HCT116 (cell line): ENCODE results near the gene SUPT6H. TPM values are rescaled to one million over a fixed set of nuclear protein-coding genes. Genes with fewer than 3 reads are reported as not detected.
"Not testable (repeated sequence)": the region's sequence is repeated elsewhere in the genome, so short reads cannot be mapped to it uniquely, and the experiment has no call there.

Experiments used
- ATAC-seq: fragments of 200-7000 bp; cut with Tn5 transposase; 2 replicates; pipeline ENCODE4 v1.9.1; 2020; ENCODE audit warnings: mild to moderate bottlenecking, moderate library complexity
- BruUV-seq: library from RNA; stranded (reverse); fragments of 400-500 nt; replicated peaks from 2 replicates; lab custom pipeline; 2021; lab: Mats Ljungman, UMichigan
- CTCF ChIA-PET: fragments of 300-600 bp; sonication (Branson Sonifier 250); formaldehyde crosslinking; loops from one replicate; lab custom pipeline; 2021; ENCODE audit warnings: antibody characterized with exemption; lab: Charles Lee
- POLR2A ChIA-PET: fragments of 300-600, 350-600 bp; sonication (Branson Sonifier 250); formaldehyde crosslinking; loops from one replicate; lab custom pipeline; 2021; ENCODE audit warnings: antibody characterized with exemption; lab: Charles Lee
- RAD21 ChIA-PET, 2 experiments: fragments of 300-600 bp; sonication (Branson Sonifier 250); formaldehyde crosslinking; loops; one replicate each; lab custom pipeline; 2023; ENCODE audit warnings: low total read pairs in 2 of 2; ENCODE audit not compliant: uncharacterized antibody in 2 of 2, unreplicated experiment in 2 of 2, low non-redundant PET in 1 of 2; lab: Charles Lee
- DNase-seq: peaks from one replicate; pipeline ENCODE4 v3.0.0-alpha.2; 2010; ENCODE audit warnings: low read depth, low spot score
- H2AFZ ChIP-seq: fragments of 200-600 bp; shearing (Covaris generic), sonication (generic); 2 replicates; pipeline ENCODE4 v1.6.1; 2017; ENCODE audit warnings: low read depth, mixed run types, mixed read lengths, antibody characterized with exemption, low read length; ENCODE audit not compliant: poor library complexity, severe bottlenecking
- H3K27ac ChIP-seq: 2 replicates; pipeline ENCODE4 v1.5.1; 2012; ENCODE audit warnings: low read depth, low read length
- H3K27me3 ChIP-seq: fragments of 200-600 bp; sonication (generic); 2 replicates; pipeline ENCODE4 v1.6.1; 2016; ENCODE audit warnings: mixed run types, low read length, mixed read lengths; ENCODE audit not compliant: insufficient read depth
- H3K36me3 ChIP-seq, 2 experiments: fragments of 200-500 bp in 1 of 2; fragments of 200-600 bp in 1 of 2; sonication (Bioruptor generic) in 1 of 2; sonication (generic) in 1 of 2; 2 replicates each; pipeline versions ENCODE4 v1.5.1 to v1.6.1; 2014 to 2016; ENCODE audit warnings: low read length in 2 of 2, inconsistent platforms in 1 of 2, mixed read lengths in 1 of 2, mixed run types in 1 of 2; ENCODE audit not compliant: insufficient read depth in 2 of 2, control insufficient read depth in 1 of 2
- H3K4me1 ChIP-seq, 2 experiments: fragments of 200-600 bp in 1 of 2; sonication (generic) in 1 of 2; 2 replicates each; pipeline versions ENCODE4 v1.5.1 to v1.6.1; 2012 to 2017; ENCODE audit warnings: low read length in 2 of 2, inconsistent platforms in 1 of 2, mild to moderate bottlenecking in 1 of 2, mixed read lengths in 1 of 2, mixed run types in 1 of 2, moderate library complexity in 1 of 2; ENCODE audit not compliant: insufficient read depth in 2 of 2, control insufficient read depth in 1 of 2
- H3K4me2 ChIP-seq: fragments of 200-600 bp; sonication (generic); 2 replicates; pipeline ENCODE4 v1.6.1; 2017; ENCODE audit warnings: mixed run types, low read length, mixed read lengths
- H3K4me3 ChIP-seq, 2 experiments: fragments of 200-600 bp in 1 of 2; sonication (generic) in 1 of 2; replicated peaks in 1 of 2; 2 replicates each; pipeline ENCODE4 v1.5.1; 2011 to 2016; ENCODE audit warnings: low read length in 2 of 2, control low read depth in 1 of 2, low read depth in 1 of 2, mild to moderate bottlenecking in 1 of 2, mixed read lengths in 1 of 2, mixed run types in 1 of 2
- H3K79me2 ChIP-seq: fragments of 200-600 bp; sonication (generic); 2 replicates; pipeline ENCODE4 v1.6.1; 2017; ENCODE audit warnings: mild to moderate bottlenecking, mixed run types, low read length, moderate library complexity, mixed read lengths; ENCODE audit not compliant: insufficient read depth
- H3K9ac ChIP-seq: fragments of 200-600 bp; sonication (generic); 2 replicates; pipeline ENCODE4 v1.6.1; 2016; ENCODE audit warnings: low read length, mixed read lengths
- H3K9me2 ChIP-seq: fragments of 200-600 bp; sonication (generic), shearing (Covaris generic); 2 replicates; pipeline ENCODE4 v1.6.1; 2017; ENCODE audit warnings: mixed run types, mild to moderate bottlenecking, moderate library complexity; ENCODE audit not compliant: insufficient read depth
- H3K9me3 ChIP-seq, 2 experiments: fragments of 200-500 bp in 1 of 2; fragments of 200-600 bp in 1 of 2; sonication (Bioruptor generic) in 1 of 2; sonication (generic) in 1 of 2; 2 replicates each; pipeline ENCODE4 v1.6.1; 2014 to 2017; ENCODE audit warnings: low read length in 2 of 2, mixed read lengths in 2 of 2, inconsistent platforms in 1 of 2, low read depth in 1 of 2, mild to moderate bottlenecking in 1 of 2, mixed run types in 1 of 2, moderate library complexity in 1 of 2; ENCODE audit not compliant: control insufficient read depth in 1 of 2, insufficient read depth in 1 of 2
- H4K20me1 ChIP-seq: fragments of 200-600 bp; sonication (generic), shearing (Covaris generic); 2 replicates; pipeline ENCODE4 v1.6.1; 2017; ENCODE audit warnings: mixed run types, mild to moderate bottlenecking, moderate library complexity; ENCODE audit not compliant: insufficient read depth
- CBX3 ChIP-seq: IDR thresholded peaks from 2 replicates; pipeline ENCODE4 v1.6.1; 2012; ENCODE audit warnings: low read depth
- CEBPB ChIP-seq: IDR thresholded peaks from 2 replicates; pipeline ENCODE4 v1.6.1; 2012; ENCODE audit warnings: low read depth
- EGR1 ChIP-seq: IDR thresholded peaks from 2 replicates; pipeline ENCODE4 v1.6.1; 2012; ENCODE audit warnings: low read depth
- EZH2 ChIP-seq: fragments of 200-600 bp; sonication (generic); IDR thresholded peaks from 2 replicates; pipeline ENCODE4 v1.6.1; 2017; ENCODE audit warnings: antibody characterized with exemption, mixed run types
- FOSL1 ChIP-seq: IDR thresholded peaks from 2 replicates; pipeline ENCODE4 v1.6.1; 2012; ENCODE audit warnings: low read depth
- JUND ChIP-seq: IDR thresholded peaks from 2 replicates; pipeline ENCODE4 v1.6.1; 2012
- POLR2A ChIP-seq: IDR thresholded peaks from 2 replicates; pipeline ENCODE4 v1.7.0; 2011; ENCODE audit warnings: borderline replicate concordance; ENCODE audit not compliant: insufficient read depth, insufficient read length; ENCODE audit errors: extremely low read depth
- POLR2AphosphoS5 ChIP-seq: IDR thresholded peaks from 2 replicates; pipeline ENCODE4 v1.6.1; 2011; ENCODE audit warnings: mild to moderate bottlenecking, low read depth, low read length, moderate library complexity
- RAD21 ChIP-seq: IDR thresholded peaks from 2 replicates; pipeline ENCODE4 v1.6.1; 2012; ENCODE audit warnings: low read depth, mild to moderate bottlenecking
- SIN3A ChIP-seq: IDR thresholded peaks from 2 replicates; pipeline ENCODE4 v1.6.1; 2012; ENCODE audit warnings: low read depth
- TCF7L2 ChIP-seq: IDR thresholded peaks from 2 replicates; pipeline ENCODE4 v1.7.0; 2011; ENCODE audit warnings: borderline replicate concordance, inconsistent platforms; ENCODE audit not compliant: insufficient read depth, insufficient read length; ENCODE audit errors: extremely low read depth
- YY1 ChIP-seq: IDR thresholded peaks from 2 replicates; pipeline ENCODE4 v1.6.1; 2011; ENCODE audit warnings: low read length, low read depth, moderate library complexity, mild to moderate bottlenecking; ENCODE audit not compliant: insufficient replicate concordance; ENCODE audit errors: extremely low read depth
- intact Hi-C: fragments of 100-400 bp; cut with micrococcal nuclease; formaldehyde crosslinking; loops from 2 replicates; pipeline ENCODE4 v1.10.0; 2022
- total RNA-seq: library from RNA; stranded (reverse); gene quantifications from one replicate; pipeline ENCODE4 v1.2.1, GENCODE V29; 2021; ENCODE audit not compliant: unreplicated experiment
- TF ChIP-seq, protein P1 (sequence below), 3 experiments: fragments of 200-600 bp in 1 of 3; sonication (generic) in 1 of 3; IDR thresholded peaks in 2 of 3; conservative IDR thresholded peaks in 1 of 3; 2 replicates each; pipeline ENCODE4 v1.5.1; 2012 to 2017; ENCODE audit warnings: low read depth in 2 of 3, low read length in 2 of 3, antibody characterized with exemption in 1 of 3, borderline replicate concordance in 1 of 3, control low read depth in 1 of 3, mild to moderate bottlenecking in 1 of 3, mixed read lengths in 1 of 3, mixed run types in 1 of 3, moderate library complexity in 1 of 3; ENCODE audit not compliant: insufficient read depth in 1 of 3
- TF ChIP-seq, protein P2 (sequence below): IDR thresholded peaks from 2 replicates; pipeline ENCODE4 v1.6.1; 2012; ENCODE audit warnings: low read depth

Gene SUPT6H
- total RNA-seq, 1 experiment from 2014 or later: 62.1 TPM

DNA sequence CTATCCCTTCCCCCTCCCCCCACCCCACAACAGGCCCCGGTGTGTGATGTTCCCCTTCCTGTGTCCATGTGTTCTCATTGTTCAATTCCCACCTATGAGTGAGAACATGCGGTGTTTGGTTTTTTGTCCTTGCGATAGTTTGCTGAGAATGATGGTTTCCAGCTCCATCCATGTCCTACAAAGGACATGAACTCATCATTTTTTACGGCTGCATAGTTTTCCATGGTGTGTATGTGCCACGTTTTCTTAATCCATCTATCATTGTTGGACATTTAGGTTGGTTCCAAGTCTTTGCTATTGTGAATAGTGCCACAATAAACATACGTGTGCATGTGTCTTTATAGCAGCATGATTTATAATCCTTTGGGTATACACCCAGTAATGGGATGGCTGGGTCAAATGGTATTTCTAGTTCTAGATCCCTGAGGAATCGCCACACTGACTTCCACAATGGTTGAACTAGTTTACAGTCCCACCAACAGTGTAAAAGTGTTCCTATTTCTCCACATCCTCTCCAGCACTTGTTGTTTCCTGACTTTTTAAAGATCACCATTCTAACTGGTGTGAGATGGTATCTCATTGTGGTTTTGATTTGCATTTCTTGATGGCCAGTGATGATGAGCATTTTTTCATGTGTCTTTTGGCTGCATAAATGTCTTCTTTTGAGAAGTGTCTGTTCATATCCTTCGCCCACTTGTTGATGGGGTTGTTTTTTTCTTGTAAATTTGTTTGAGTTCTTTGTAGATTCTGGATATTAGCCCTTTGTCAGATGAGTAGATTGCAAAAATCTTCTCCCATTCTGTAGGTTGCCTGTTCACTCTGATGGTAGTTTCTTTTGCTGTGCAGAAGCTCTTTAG lies 74.1 kb downstream of the SUPT6H start:
- BruUV-seq, H3K79me2 ChIP-seq, H3K9ac ChIP-seq, DNase-seq, H3K4me2 ChIP-seq, H2AFZ ChIP-seq, H3K4me3 ChIP-seq, H4K20me1 ChIP-seq, H3K36me3 ChIP-seq, ATAC-seq, H3K9me3 ChIP-seq, H3K9me2 ChIP-seq, H3K27me3 ChIP-seq, intact Hi-C loops, H3K27ac ChIP-seq: not testable (repeated sequence)
- ChIA-PET POLR2A (interaction anchor here (1.1 to 1.4 kb wide), 2 partner anchors 7 to 16 kb away, joined by 4 to 6 read pairs; partner anchors contain the start of gene RPL23A), RAD21 (interaction anchor here in 1 of 2 experiments (1.2 kb wide), 1 partner anchor 9 kb away, joined by 3 read pairs; no protein-coding TSS in a partner anchor), CTCF (interaction anchor here (1.0 to 1.2 kb wide), 2 partner anchors 14 to 27 kb away, joined by 5 read pairs; no protein-coding TSS in a partner anchor)
- H3K4me1 ChIP-seq: peaks cover 14 to 19% of the 10 kb centered on the region in 2 experiments

DNA sequence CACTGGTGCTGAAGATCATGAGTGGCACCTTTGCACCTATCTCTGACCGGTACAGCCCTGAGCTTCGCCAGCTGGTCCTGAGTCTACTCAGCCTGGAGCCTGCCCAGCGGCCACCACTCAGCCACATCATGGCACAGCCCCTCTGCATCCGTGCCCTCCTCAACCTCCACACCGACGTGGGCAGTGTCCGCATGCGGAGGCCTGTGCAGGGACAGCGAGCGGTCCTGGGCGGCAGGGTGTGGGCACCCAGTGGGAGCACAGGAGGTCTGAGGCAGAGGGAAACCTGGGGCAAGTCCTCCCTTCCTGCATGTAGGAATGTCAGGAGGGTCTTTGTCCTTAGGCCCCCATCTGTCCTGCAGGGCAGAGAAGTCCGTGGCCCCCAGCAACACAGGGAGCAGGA lies 75.3 kb downstream of the SUPT6H start:
- Histone ChIP-seq H3K27me3 (no peaks in the 10 kb centered on the region), H3K9ac (no peak overlapping the region), H3K36me3 (no peaks in the 10 kb centered on the region), H4K20me1 (no peaks in the 10 kb centered on the region), H2AFZ (no peak overlapping the region), H3K4me3 (no peak overlapping the region), H3K4me1 (peaks cover 19 to 26% of the 10 kb centered on the region in 2 experiments), H3K9me3 (no peaks in the 10 kb centered on the region), H3K79me2 (no peaks in the 10 kb centered on the region), H3K4me2 (no peak overlapping the region), H3K9me2 (no peaks in the 10 kb centered on the region), H3K27ac (no peak overlapping the region; the same call in 1 of the 2 replicates)
- no TSS peak for BruUV-seq
- ChIA-PET CTCF (no interaction called here), POLR2A (no interaction called here), RAD21 (no interaction called here)
- DNase-seq (no peak), ATAC-seq (no peak)
- intact Hi-C loops: no loop called here
- no peak for TF ChIP-seq EZH2
- no peak for TF ChIP-seq JUND
- no peak for TF ChIP-seq CBX3
- TF ChIP-seq CEBPB: no peak
- TF ChIP-seq FOSL1: no peak
- no peak for TF ChIP-seq SIN3A
- no peak for TF ChIP-seq RAD21
- no peak for TF ChIP-seq EGR1
- TF ChIP-seq, protein P1, sequence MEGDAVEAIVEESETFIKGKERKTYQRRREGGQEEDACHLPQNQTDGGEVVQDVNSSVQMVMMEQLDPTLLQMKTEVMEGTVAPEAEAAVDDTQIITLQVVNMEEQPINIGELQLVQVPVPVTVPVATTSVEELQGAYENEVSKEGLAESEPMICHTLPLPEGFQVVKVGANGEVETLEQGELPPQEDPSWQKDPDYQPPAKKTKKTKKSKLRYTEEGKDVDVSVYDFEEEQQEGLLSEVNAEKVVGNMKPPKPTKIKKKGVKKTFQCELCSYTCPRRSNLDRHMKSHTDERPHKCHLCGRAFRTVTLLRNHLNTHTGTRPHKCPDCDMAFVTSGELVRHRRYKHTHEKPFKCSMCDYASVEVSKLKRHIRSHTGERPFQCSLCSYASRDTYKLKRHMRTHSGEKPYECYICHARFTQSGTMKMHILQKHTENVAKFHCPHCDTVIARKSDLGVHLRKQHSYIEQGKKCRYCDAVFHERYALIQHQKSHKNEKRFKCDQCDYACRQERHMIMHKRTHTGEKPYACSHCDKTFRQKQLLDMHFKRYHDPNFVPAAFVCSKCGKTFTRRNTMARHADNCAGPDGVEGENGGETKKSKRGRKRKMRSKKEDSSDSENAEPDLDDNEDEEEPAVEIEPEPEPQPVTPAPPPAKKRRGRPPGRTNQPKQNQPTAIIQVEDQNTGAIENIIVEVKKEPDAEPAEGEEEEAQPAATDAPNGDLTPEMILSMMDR (IDR thresholded peaks at IDR 0.05 in 2 of 3, conservative IDR thresholded peaks at IDR 0.05 in 1 of 3; ENCODE audit: borderline replicate concordance in 1 of 3, insufficient read depth in 1 of 3, low read depth in 2 of 3, low read length in 2 of 3): no peak
- no peak for TF ChIP-seq YY1
- TF ChIP-seq TCF7L2: no peak
- TF ChIP-seq POLR2AphosphoS5: no peak
- TF ChIP-seq POLR2A: no peak
- TF ChIP-seq, protein P2, sequence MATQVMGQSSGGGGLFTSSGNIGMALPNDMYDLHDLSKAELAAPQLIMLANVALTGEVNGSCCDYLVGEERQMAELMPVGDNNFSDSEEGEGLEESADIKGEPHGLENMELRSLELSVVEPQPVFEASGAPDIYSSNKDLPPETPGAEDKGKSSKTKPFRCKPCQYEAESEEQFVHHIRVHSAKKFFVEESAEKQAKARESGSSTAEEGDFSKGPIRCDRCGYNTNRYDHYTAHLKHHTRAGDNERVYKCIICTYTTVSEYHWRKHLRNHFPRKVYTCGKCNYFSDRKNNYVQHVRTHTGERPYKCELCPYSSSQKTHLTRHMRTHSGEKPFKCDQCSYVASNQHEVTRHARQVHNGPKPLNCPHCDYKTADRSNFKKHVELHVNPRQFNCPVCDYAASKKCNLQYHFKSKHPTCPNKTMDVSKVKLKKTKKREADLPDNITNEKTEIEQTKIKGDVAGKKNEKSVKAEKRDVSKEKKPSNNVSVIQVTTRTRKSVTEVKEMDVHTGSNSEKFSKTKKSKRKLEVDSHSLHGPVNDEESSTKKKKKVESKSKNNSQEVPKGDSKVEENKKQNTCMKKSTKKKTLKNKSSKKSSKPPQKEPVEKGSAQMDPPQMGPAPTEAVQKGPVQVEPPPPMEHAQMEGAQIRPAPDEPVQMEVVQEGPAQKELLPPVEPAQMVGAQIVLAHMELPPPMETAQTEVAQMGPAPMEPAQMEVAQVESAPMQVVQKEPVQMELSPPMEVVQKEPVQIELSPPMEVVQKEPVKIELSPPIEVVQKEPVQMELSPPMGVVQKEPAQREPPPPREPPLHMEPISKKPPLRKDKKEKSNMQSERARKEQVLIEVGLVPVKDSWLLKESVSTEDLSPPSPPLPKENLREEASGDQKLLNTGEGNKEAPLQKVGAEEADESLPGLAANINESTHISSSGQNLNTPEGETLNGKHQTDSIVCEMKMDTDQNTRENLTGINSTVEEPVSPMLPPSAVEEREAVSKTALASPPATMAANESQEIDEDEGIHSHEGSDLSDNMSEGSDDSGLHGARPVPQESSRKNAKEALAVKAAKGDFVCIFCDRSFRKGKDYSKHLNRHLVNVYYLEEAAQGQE: no peak
